GM18868 (cell line): Measurements from ENCODE around the gene ZNF236.
"Not testable (repeated sequence)": the region's sequence is repeated elsewhere in the genome, so short reads cannot be mapped to it uniquely, and the experiment has no call there.

Experiments
- ATAC-seq: cut with Tn5 transposase; IDR thresholded peaks from one replicate; pipeline ENCODE4 v1.9.1; 2021; ENCODE audit warnings: mild to moderate bottlenecking, moderate library complexity; ENCODE audit not compliant: unreplicated experiment

ZNF236 gene

GRCh38 chr18:76985156-76985950 lies 163.0 kb downstream of the ZNF236 start:
- ATAC-seq: no peak

- no peak for ATAC-seq
Measured at GRCh38 chr18:76985951-76986236, 163.5 kb downstream of the ZNF236 start.

DNA sequence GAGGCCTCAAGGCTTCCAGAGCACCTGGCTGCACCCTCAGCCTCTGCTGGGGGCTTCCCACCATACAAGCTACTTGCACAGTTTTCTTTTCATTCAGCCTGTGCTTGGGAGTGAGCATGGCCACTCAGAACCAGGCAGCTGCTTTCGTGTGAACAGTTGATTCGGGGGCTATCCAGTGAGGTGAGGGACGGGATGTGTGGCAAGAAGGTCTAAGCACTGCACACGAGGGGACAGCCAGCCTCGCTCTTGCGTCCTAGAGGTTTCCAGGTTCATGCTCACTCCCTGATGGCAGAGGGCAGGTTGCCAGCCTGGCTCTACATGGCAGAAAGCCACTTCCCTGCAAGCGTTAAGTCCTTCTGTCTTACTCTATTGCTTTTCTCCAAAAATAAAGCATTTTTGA lies 164.0 kb downstream of the ZNF236 start:
- ATAC-seq: no peak

DNA sequence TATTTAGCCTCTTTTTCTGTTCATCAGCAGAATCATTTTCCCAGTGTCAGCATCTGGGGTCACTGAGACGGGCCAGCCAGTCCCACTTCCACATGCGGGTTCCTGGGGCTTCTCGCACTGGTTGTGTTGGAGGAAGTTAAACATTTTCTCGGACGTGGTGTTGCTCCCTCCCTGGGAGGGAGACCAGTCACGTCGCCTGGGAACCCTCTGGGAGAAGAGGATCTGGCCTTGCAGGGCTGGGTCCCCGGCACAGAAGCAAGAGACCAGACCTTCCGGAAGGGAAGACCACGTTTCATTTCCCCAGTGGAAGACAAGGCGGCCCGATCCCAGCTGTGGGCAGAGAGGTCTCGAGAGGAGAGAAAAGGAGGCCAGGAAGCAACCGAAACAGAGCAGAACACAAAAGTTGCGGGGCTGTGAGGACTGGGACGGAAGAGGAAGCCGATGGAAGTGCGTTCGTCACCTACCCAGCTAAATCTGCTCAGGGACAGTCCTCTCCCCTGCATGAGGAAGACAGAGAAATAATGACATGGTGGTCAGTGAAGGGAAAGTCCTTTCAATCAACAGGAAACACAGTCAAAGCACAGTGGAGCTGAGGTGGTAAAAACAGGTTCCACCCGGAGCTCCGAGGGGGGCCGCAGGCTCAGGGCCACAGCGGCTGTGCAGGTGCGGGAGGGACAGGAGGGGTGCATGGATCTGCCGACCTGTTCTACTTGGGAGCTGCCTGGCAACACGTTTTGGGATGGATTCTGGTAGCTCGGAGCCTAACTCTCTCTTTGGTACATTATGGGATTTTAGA lies 165.9 kb downstream of the ZNF236 start:
- ATAC-seq: no peak

DNA sequence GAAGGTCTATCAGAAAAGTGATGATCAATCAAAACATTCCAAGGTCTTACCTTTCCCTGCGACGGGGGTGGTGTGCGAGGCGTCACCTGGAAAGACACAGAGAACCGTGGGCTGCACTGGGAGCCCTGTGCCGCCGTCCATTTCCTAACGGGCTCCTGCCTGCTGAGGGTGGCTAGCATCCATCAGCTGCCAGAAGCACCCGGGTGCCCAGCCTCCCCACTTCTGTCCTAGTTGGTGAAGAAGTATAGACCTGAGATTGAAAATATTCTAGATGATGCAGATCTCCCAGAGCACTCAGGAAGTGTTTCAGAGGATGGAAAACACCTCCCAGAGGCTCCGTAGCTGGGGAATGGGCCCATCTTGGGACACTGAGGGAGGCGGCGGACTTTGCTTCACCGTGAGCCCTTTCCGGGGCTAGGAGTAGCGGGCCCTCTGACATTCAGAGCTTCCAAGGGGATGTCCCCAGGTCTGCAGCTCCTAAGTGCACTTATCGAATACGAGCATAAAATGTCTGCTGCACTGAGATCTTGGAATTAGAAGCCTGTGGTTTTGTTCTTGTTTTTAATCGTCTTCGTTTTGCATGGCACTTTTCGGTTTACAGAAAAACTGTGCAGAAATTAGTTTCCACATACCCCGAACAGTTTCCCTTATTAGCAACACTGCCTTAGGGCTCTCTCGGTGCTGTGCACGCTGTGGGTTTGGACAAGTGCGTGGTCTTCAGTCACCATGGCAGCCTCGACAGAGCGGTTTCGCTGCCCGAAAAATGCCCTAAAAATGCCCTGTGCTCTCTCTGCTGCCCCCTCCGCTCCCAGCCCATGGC lies 166.7 kb downstream of the ZNF236 start:
- ATAC-seq: no peak

DNA sequence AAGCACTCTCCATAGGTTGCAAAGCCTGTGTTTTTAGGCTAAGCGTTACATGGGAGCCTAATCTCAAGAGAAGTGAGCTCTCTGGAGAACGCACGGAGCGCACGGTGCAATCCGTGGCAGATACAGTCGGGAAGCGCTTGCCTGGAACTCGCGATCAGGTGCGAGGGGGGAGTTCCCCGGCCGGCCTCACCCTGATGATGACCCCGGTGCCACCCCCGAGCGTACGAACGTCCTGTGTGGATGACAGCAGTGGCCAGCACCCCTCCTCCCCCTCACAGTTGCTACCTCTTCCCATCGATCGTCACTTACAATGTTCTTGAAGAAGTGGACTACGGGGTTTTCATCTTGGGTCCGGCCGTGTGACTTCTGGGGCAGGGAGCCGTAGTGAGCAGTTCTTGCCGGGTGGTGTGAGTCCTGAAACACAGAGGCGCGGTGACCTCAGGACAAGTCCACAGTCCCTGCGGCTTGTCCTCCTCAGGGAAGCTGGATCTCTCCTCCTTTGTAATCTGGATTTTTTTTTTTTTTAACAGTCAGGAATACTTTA lies 167.4 kb downstream of the ZNF236 start:
- no peak for ATAC-seq

GRCh38 chr18:76990343-76991020 lies 168.1 kb downstream of the ZNF236 start:
- ATAC-seq: not testable (repeated sequence)

DNA sequence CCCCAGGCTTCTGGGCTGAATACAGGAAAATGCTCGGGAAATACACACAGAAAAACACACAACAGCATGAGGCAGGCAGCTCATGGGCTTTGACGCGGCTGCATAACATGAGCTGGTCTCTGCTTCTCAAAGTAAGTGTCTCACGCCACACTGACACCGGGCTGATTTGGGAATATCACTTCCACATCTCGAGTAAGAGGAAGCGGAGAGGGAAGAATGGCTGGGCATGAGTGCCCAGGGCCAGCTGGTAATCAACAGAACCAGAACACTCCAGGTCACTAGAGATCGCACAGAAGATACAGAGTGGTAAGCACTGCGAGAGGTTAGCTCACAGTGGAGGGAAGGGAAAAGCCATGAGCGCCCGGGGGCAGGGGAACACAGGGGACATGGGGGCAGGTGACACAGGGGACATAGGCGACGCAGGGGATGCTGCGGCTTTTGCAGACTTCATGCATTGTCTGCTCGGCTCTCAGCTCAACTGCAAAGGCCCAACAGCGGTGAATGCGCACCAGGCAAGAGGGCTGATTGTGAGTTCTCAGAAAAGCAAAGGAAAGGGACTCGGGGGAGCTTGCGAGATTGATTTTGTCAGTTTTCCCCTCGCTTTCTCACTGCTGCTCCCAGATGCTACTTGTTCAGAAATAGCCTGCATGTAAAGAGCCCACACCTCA lies 168.8 kb downstream of the ZNF236 start:
- ATAC-seq: no peak

DNA sequence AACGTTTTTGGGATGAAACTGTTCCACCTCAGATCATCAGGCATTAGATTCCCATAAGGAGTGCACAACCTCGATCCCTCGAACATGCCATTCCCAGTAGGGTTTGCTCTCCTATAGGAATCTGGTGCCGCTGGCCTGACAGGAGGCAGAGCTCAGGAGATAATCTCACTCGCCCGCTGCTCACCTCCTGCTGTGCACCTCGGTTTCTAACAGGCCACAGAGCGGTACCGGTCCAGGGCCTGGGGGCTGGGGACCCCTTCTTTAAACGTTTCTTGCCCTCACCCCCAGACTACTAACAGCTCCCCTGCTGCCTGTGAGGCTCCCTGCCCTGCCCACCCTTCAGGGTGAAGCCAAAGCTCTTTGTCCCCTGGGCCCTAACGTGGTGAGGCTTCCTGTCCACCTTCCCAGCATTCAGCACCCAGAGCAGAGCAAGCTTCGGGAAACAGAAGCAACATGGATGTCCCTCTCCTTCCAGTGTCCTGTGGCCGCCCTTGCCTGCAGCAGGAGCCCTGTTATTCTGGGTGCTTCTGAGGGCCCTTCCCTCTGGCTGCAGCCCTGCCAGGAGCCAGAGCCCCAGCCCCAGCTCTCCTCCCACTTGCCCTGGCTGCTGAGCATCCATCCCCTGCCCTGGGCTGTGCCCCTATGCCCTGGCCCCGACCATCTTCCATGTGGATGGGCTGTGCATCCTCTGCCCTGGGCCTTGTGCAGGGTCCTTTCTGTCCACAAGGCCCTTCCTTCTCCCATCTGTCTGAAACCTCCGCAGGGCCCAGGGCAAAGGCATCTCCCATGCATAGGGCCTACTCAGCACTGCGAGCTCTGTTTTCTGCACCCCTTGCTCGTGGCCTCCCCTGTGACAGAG lies 170.1 kb downstream of the ZNF236 start:
- no peak for ATAC-seq

DNA sequence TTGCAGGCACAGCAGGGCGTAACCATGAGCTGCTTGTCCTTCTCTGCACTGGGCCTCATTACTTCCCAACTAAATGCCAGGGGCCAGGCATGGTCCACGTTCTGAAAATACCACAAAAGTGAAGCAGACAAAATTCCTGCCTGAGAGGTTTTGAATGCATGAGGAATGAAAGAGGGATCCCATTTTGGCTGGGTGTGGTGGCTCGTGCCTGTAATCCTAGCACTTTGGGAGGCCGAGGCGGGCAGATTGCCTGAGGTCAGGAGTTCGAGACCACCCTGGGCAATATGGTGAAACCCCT lies 170.7 kb downstream of the ZNF236 start:
- ATAC-seq: no peak

DNA sequence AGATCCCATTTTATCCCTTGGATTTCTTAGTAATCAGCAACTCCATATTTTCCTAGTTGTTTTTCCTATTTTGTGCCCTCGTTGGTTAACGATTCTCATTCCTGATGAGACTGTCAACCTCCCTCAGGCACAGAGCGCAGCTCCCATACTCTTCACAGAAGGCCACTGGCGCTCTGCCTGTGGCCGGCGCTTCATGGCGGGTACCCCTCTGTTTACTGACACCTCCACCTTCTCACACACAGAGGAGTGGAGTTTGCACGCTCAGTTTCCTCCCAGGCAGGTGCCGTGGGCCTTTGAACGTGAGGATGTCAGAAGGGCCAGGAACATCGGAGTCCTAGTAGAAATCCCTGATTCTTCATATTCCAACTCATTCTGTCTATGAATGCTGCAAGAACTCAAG lies 171.2 kb downstream of the ZNF236 start:
- no peak for ATAC-seq

DNA sequence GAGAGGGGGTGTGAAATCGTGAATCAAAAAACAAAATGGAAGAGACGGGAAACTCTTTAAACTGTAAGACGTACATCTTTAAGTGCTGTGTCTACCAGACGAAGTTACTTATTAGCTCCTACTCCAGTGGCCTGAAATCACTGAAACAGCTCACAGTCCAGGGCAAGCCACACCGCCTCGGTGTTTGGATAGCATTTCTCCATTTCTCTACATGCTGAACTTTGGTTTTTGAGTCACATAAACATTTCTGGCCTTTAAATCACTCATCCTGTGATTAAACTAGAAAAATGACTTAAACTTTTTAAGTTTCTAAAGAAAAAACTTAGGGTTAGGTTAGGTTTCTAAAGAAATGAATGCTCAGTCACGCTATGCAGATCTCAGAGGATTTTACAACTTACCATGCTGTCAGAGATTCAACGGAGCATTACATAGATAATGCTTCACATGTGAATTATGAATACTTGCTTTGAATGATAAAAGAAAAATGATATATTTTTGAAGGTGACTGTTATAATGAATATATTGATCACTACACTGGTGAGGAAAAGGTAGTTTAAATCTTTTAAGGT lies 171.8 kb downstream of the ZNF236 start:
- ATAC-seq: no peak

DNA sequence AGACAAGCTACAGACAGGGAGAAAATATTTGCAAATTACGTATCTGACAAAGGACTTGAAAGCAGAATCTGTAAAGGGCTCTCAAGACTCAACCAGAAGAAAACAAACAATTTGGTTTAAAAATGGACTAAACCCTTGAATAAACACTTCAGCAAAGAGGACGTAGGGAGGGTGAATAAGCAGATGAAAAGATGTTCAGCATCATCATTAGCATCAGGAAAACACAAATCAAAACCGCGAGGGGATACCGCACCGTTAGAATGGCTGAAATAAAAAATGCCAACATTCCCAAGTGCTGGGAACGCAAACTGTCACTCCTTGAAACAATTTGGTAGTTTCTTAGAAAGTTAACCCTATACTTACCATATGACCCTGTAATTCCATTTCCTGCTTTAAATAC lies 173.5 kb downstream of the ZNF236 start:
- no peak for ATAC-seq

GRCh38 chr18:76996429-76996828 lies 174.1 kb downstream of the ZNF236 start:
- ATAC-seq: no peak

- no peak for ATAC-seq
Measured at GRCh38 chr18:76997951-76998808, 175.8 kb downstream of the ZNF236 start.

DNA sequence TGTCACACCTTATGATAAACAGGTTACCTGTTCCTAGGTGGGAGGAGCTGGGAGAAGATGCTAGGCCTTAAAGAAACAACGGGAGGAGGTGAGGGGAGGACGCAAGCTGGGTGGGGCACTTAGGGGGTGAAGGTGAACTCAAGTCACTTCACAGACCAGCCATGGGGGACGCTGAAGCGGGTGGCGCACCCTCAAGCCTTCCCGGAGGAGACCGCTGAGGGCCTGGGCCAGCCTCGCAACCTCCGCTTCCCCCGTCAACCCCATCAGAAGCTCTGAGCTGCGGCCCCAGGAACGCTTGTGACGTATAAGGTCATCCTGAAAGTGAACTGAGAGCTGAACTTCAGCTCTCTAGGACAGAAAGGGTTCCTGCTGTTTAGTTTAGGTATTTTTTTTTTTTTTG lies 176.7 kb downstream of the ZNF236 start:
- ATAC-seq: no peak

GRCh38 chr18:77000527-77000926 lies 178.2 kb downstream of the ZNF236 start:
- ATAC-seq: no peak

DNA sequence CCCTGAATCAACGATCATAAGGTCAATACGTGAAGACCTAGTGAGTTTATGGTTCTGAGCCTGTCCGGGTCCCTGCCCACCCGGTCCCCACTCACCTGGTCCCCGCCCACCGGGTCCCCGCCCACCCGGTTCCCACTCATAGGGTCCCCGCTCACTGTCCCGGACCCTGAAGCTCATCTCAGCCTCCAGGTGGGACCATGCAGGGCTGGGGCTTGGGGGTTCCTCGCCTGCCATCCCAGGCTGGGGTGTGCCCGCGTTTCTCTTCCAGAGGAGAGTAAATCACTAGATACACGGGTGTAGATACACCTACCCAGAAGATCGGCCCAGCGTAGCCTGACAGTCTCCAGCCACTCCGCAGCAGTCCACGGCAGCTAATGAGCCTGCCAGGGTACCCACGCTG lies 178.7 kb downstream of the ZNF236 start:
- no peak for ATAC-seq
